Upper lobe of right lung (tissue), 1 donor: ENCODE measurements around the gene SCARB1. TPM values are rescaled to one million over a fixed set of nuclear protein-coding genes. Genes with fewer than 3 reads are reported as not detected.
"Not testable (repeated sequence)": the region's sequence is repeated elsewhere in the genome, so short reads cannot be mapped to it uniquely, and the experiment has no call there.

Source experiments
- ATAC-seq: fragments of 200-7000 bp; cut with Tn5 transposase; one replicate; pipeline ENCODE4 v1.9.1; 2020; ENCODE audit warnings: mild to moderate bottlenecking, moderate library complexity
- DNase-seq: peaks from one replicate; pipeline ENCODE4 v3.0.0-alpha.2; 2020
- H3K27ac ChIP-seq: fragments of 200-600 bp; one replicate; pipeline ENCODE4 v1.8.0; 2022
- H3K27me3 ChIP-seq: fragments of 200-600 bp; one replicate; pipeline ENCODE4 v1.8.0; 2022; ENCODE audit warnings: mild to moderate bottlenecking
- H3K36me3 ChIP-seq: fragments of 200-600 bp; one replicate; pipeline ENCODE4 v1.8.0; 2022
- H3K4me1 ChIP-seq: fragments of 200-600 bp; one replicate; pipeline ENCODE4 v1.8.0; 2022
- H3K4me3 ChIP-seq: fragments of 200-600 bp; one replicate; pipeline ENCODE4 v1.8.0; 2022; ENCODE audit warnings: mild to moderate bottlenecking
- H3K9me3 ChIP-seq: fragments of 200-600 bp; one replicate; pipeline ENCODE4 v1.8.0; 2022
- CTCF ChIP-seq: fragments of 200-600 bp; IDR thresholded peaks from one replicate; pipeline ENCODE4 v1.8.0; 2022; ENCODE audit warnings: antibody characterized with exemption
- intact Hi-C: fragments of 100-400 bp; cut with DNase I; formaldehyde crosslinking; loops from one replicate; pipeline ENCODE4 v1.11.0; 2022
- total RNA-seq: library from RNA; stranded (reverse); fragmentation: NEBNext Ultra II Directional; extraction: Animal tissue kit (Norgen Biotek cat#: 25700); gene quantifications from one replicate; pipeline ENCODE4 v1.2.1, GENCODE V29; 2021
- donor health status: DM: no; HTN: yes; CAD: no; lungs with severe emphysema.

The SCARB1 gene
- total RNA-seq, 1 donor from 2014 or later = 35.3 TPM

GRCh38 chr12:124898200-124898922 is 34.7 kb upstream of the SCARB1 start:
- Histone ChIP-seq H3K9me3 (no peaks in the 10 kb centered on the region), H3K36me3 (no peaks in the 10 kb centered on the region), H3K27me3 (no peaks in the 10 kb centered on the region), H3K4me3 (no peak overlapping the region), H3K4me1 (peaks cover 9% of the 10 kb centered on the region), H3K27ac (no peak overlapping the region)
- peak; percentile 66 for TF ChIP-seq CTCF
- peak; percentile 91 for ATAC-seq
- peak; percentile 74 for DNase-seq
- intact Hi-C loops = no loop called here

DNA sequence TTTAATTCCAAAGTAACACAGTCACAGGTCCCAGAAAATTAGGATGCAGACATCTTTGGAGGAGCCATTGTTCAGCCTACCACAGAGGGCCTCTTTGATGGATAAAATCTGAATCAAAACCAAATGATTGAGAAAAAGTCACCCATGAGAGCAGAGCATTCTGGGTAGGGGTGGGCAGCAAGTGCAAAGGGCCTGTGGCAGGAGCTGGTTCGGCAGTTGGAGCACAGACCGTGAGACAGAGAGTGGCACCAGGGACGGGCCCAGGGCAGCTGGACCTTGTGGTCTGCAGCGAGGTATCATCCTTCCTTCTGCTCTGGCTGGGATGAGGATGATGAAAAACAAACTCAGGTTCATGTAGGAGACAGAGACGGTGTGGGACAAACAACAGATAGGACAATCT is 32.8 kb upstream of the SCARB1 start:
- H3K27ac ChIP-seq = no peak overlapping the region
- ATAC-seq = no peak
- no peaks in the 10 kb centered on the region for H3K27me3 ChIP-seq
- H3K4me1 ChIP-seq = peaks cover 9% of the 10 kb centered on the region
- TF ChIP-seq CTCF = no peak
- no peak for DNase-seq
- no peak overlapping the region for H3K4me3 ChIP-seq
- intact Hi-C loops = no loop called here
- H3K9me3 ChIP-seq = no peaks in the 10 kb centered on the region
- no peaks in the 10 kb centered on the region for H3K36me3 ChIP-seq

- no peaks in the 10 kb centered on the region for H3K36me3 ChIP-seq
- no peaks in the 10 kb centered on the region for H3K9me3 ChIP-seq
- TF ChIP-seq CTCF = no peak
- no peak overlapping the region for H3K27ac ChIP-seq
- ATAC-seq (no peak), DNase-seq (no peak)
- peaks cover 5% of the 10 kb centered on the region for H3K4me1 ChIP-seq
- intact Hi-C loops = no loop called here
- H3K4me3 ChIP-seq = no peak overlapping the region
- H3K27me3 ChIP-seq = no peaks in the 10 kb centered on the region
Observed at GRCh38 chr12:124893792-124894516, 30.3 kb upstream of the SCARB1 start.

- Histone ChIP-seq H3K27me3 (no peaks in the 10 kb centered on the region), H3K9me3 (no peaks in the 10 kb centered on the region), H3K36me3 (no peaks in the 10 kb centered on the region), H3K4me1 (no peaks in the 10 kb centered on the region), H3K27ac (no peak overlapping the region), H3K4me3 (no peak overlapping the region)
- intact Hi-C loops = no loop called here
- DNase-seq (no peak), ATAC-seq (no peak)
- no peak for TF ChIP-seq CTCF
Observed at GRCh38 chr12:124888260-124888659, 24.6 kb upstream of the SCARB1 start.

- H3K36me3 ChIP-seq, H3K27ac ChIP-seq, ATAC-seq, H3K27me3 ChIP-seq, intact Hi-C loops, DNase-seq, H3K9me3 ChIP-seq, H3K4me3 ChIP-seq, H3K4me1 ChIP-seq: not testable (repeated sequence)
Observed at GRCh38 chr12:124887766-124888165, 24.1 kb upstream of the SCARB1 start.
